C4-2B (cell line): Measurements from ENCODE around the gene DUSP11.

Experiments used
- H3K27ac ChIP-seq: fragments of 450-650 bp; 2 replicates; pipeline ENCODE4 v1.5.1; 2017
- ZFX ChIP-seq: fragments of 450-650 bp; IDR thresholded peaks from 2 replicates; pipeline ENCODE4 v1.6.1; 2017
- TF ChIP-seq, protein P1 (sequence below): fragments of 450-650 bp; conservative IDR thresholded peaks from 2 replicates; pipeline ENCODE4 v1.5.1; 2017; ENCODE audit warnings: mild to moderate bottlenecking

The DUSP11 gene

GRCh38 chr2:73823916-73824523, 44.1 kb upstream of the DUSP11 start:
- no peak overlapping the region for H3K27ac ChIP-seq
- TF ChIP-seq, protein P1, sequence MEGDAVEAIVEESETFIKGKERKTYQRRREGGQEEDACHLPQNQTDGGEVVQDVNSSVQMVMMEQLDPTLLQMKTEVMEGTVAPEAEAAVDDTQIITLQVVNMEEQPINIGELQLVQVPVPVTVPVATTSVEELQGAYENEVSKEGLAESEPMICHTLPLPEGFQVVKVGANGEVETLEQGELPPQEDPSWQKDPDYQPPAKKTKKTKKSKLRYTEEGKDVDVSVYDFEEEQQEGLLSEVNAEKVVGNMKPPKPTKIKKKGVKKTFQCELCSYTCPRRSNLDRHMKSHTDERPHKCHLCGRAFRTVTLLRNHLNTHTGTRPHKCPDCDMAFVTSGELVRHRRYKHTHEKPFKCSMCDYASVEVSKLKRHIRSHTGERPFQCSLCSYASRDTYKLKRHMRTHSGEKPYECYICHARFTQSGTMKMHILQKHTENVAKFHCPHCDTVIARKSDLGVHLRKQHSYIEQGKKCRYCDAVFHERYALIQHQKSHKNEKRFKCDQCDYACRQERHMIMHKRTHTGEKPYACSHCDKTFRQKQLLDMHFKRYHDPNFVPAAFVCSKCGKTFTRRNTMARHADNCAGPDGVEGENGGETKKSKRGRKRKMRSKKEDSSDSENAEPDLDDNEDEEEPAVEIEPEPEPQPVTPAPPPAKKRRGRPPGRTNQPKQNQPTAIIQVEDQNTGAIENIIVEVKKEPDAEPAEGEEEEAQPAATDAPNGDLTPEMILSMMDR = peak; percentile 76
- TF ChIP-seq ZFX = no peak

GRCh38 chr2:73823416-73823815, 43.5 kb upstream of the DUSP11 start:
- H3K27ac ChIP-seq = no peak overlapping the region
- no peak for TF ChIP-seq ZFX
- TF ChIP-seq, protein P1 = no peak

- TF ChIP-seq, protein P1 = no peak
- no peak for TF ChIP-seq ZFX
- no peak overlapping the region for H3K27ac ChIP-seq
Measured at GRCh38 chr2:73822991-73823390, 43.1 kb upstream of the DUSP11 start.

- no peak overlapping the region for H3K27ac ChIP-seq
- TF ChIP-seq, protein P1 = no peak
- TF ChIP-seq ZFX = no peak
Measured at GRCh38 chr2:73822276-73822675, 42.4 kb upstream of the DUSP11 start.

GRCh38 chr2:73821669-73822068, 41.8 kb upstream of the DUSP11 start:
- no peak for TF ChIP-seq ZFX
- TF ChIP-seq, protein P1 = no peak
- H3K27ac ChIP-seq = no peak overlapping the region

- TF ChIP-seq, protein P1 = no peak
- no peak for TF ChIP-seq ZFX
- no peak overlapping the region for H3K27ac ChIP-seq
Measured at GRCh38 chr2:73821227-73821626, 41.3 kb upstream of the DUSP11 start.

DNA sequence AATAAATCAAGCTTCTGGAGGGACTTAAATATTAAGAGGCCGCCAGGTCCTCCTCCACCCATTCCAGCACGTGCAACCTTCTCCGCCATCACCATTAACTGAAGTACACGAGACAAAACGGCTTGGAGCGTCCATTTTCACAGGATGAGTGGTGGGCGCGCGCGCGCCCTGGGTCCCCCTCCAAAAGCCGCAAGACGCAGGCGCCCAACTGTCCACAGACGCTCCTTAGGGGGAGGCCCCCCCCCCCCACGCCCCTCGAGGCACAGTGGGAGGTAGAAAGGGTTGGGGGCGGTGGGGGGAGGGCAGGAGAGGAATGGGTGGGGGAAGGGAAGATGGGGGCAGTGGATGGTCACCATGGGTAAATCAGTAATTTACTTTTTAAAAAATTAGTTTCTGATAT, 38.4 kb upstream of the DUSP11 start:
- H3K27ac ChIP-seq = no peak overlapping the region
- TF ChIP-seq, protein P1 = no peak
- TF ChIP-seq ZFX = no peak
